Mesendoderm (in vitro differentiated cells): Measurements from ENCODE around the gene ARF3.
"Not testable (repeated sequence)": the region's sequence is repeated elsewhere in the genome, so short reads cannot be mapped to it uniquely, and the experiment has no call there.

Experiments
- DNase-seq: peaks from one replicate; pipeline ENCODE4 v3.0.0; 2013
- H2AK5ac ChIP-seq: 2 replicates; pipeline ENCODE4 v1.6.1; 2013; ENCODE audit warnings: low read length, inconsistent platforms
- H2BK120ac ChIP-seq: 2 replicates; pipeline ENCODE4 v1.6.1; 2013; ENCODE audit warnings: low read depth, mild to moderate bottlenecking, low read length, moderate library complexity, mixed read lengths
- H2BK15ac ChIP-seq: replicated peaks from 2 replicates; pipeline ENCODE4 v1.6.1; 2013; ENCODE audit warnings: low read depth, mild to moderate bottlenecking, moderate library complexity
- H2BK5ac ChIP-seq: 2 replicates; pipeline ENCODE4 v1.6.1; 2013; ENCODE audit warnings: low read length, inconsistent platforms
- H3K18ac ChIP-seq: 2 replicates; pipeline ENCODE4 v1.6.1; 2013; ENCODE audit warnings: mild to moderate bottlenecking, low read length, mixed read lengths
- H3K23ac ChIP-seq: one replicate; pipeline ENCODE4 v1.6.1; 2013; ENCODE audit warnings: low read length
- H3K27ac ChIP-seq: 2 replicates; pipeline ENCODE4 v1.5.1; 2013; ENCODE audit warnings: low read depth, mild to moderate bottlenecking, inconsistent platforms, low read length, moderate library complexity
- H3K27me3 ChIP-seq: 2 replicates; pipeline ENCODE4 v1.6.1; 2013; ENCODE audit warnings: low read length, control low read depth, mild to moderate bottlenecking, inconsistent platforms; ENCODE audit not compliant: insufficient read depth, poor library complexity
- H3K36me3 ChIP-seq: 2 replicates; pipeline ENCODE4 v1.6.1; 2013; ENCODE audit warnings: low read length, inconsistent platforms; ENCODE audit not compliant: control insufficient read depth, insufficient read depth
- H3K4ac ChIP-seq: one replicate; pipeline ENCODE4 v1.6.1; 2013; ENCODE audit warnings: low read depth, mild to moderate bottlenecking, low read length, moderate library complexity
- H3K4me1 ChIP-seq: 2 replicates; pipeline ENCODE4 v1.6.1; 2013; ENCODE audit warnings: low read depth, low read length, inconsistent platforms; ENCODE audit not compliant: control insufficient read depth
- H3K4me2 ChIP-seq: 2 replicates; pipeline ENCODE4 v1.6.1; 2013; ENCODE audit warnings: low read length
- H3K4me3 ChIP-seq: 2 replicates; pipeline ENCODE4 v1.5.1; 2013; ENCODE audit warnings: mild to moderate bottlenecking, low read length
- H3K56ac ChIP-seq: one replicate; pipeline ENCODE4 v1.6.1; 2013; ENCODE audit warnings: low read length
- H3K79me1 ChIP-seq: 2 replicates; pipeline ENCODE4 v1.6.1; 2013; ENCODE audit warnings: low read length, inconsistent platforms
- H3K79me2 ChIP-seq: 2 replicates; pipeline ENCODE4 v1.6.1; 2013; ENCODE audit warnings: mild to moderate bottlenecking, low read length; ENCODE audit not compliant: control insufficient read depth, insufficient read depth
- H3K9ac ChIP-seq: 2 replicates; pipeline ENCODE4 v1.6.1; 2013; ENCODE audit warnings: low read length, inconsistent platforms
- H4K5ac ChIP-seq: one replicate; pipeline ENCODE4 v1.6.1; 2013; ENCODE audit warnings: low read length
- H4K8ac ChIP-seq: one replicate; pipeline ENCODE4 v1.6.1; 2013; ENCODE audit warnings: low read depth, mild to moderate bottlenecking, control low read depth, low read length, moderate library complexity
- WGBS: extraction: QIAGEN DNeasy Blood & Tissue Kit; methylation state at CpG from one replicate; pipeline ENCODE4 v1.1.7; 2013; ENCODE audit warnings: low lambda C conversion rate, missing lambda C conversion rate; ENCODE audit not compliant: insufficient coverage; ENCODE audit errors: extremely low coverage; 5-methylcytosine and 5-hydroxymethylcytosine counted together

Gene ARF3

DNA sequence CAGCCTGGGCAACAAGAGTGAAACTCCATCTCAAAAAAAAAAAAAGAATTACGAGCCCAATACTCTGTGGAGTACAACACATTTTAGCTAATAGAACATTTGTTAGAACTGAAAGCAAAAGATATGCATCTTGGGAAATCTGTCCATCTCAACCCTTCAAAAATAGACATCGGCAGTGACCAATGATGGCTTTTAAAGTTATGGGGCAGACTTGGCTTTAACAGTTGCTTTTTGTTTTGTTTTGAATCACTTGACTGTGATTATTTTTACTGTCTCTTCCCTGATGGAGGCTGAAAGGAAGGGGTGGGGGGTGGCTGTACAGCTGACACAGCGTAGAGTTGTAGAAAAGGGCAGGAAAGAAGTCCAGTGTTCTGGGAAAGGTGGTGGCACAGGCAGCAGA is 34.2 kb downstream of the ARF3 start:
- H3K9ac ChIP-seq, result no peak overlapping the region
- H2BK5ac ChIP-seq, result no peak overlapping the region
- no peak overlapping the region for H3K4me3 ChIP-seq
- no peak overlapping the region for H3K4ac ChIP-seq
- H3K23ac ChIP-seq, result no peak overlapping the region
- H3K56ac ChIP-seq, result no peak overlapping the region
- no peak overlapping the region for H2BK15ac ChIP-seq
- H3K18ac ChIP-seq, result no peak overlapping the region
- no peak overlapping the region for H4K5ac ChIP-seq
- H3K27me3 ChIP-seq, result no peaks in the 10 kb centered on the region
- H3K4me2 ChIP-seq, result no peak overlapping the region
- peaks cover 4% of the 10 kb centered on the region for H3K79me2 ChIP-seq
- H3K36me3 ChIP-seq, result peaks cover 4% of the 10 kb centered on the region
- no peak overlapping the region for H2BK120ac ChIP-seq
- H3K79me1 ChIP-seq, result peaks cover 3% of the 10 kb centered on the region
- H3K27ac ChIP-seq, result no peak overlapping the region
- no peak for DNase-seq
- peaks cover 3% of the 10 kb centered on the region for H3K4me1 ChIP-seq
- H4K8ac ChIP-seq, result no peak overlapping the region
- WGBS, result no CpG with 5 or more reads among the region's 3 CpGs
- H2AK5ac ChIP-seq, result no peak overlapping the region

DNA sequence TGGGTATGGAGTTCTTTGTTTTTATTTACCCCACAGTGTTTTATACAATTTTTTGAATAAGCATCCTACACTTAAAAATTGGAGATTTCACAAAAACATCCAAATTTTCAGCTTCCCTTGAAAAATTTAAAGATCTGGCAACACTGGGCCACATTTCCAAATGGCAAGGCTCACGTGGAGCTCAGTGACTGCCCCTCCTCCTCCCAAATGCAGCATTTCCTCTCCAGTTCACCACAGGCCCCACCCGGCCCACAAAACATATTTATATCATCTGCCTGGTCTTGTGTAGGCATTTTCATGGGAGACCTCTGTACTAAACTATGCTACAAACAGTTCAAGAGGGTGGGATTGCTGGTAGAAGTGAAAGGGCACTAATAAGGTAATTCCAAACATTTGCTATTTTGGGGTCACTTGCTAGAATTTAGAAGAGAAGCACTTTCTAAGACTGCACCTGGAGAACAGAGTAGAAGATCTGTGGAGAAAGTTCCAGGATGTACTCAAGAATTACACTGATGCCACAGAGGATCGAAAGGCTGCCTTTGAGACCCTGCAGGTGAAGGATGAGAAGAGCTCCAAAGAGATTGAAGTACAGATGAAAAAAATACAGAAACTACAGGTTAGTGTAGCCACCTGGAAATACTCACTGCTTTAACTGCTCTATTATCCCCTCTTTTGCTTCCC is 39.3 kb downstream of the ARF3 start:
- no peaks in the 10 kb centered on the region for H3K27me3 ChIP-seq
- H3K9ac ChIP-seq, result no peak overlapping the region
- no peak overlapping the region for H3K23ac ChIP-seq
- no peak overlapping the region for H3K4ac ChIP-seq
- H3K79me1 ChIP-seq, result no peaks in the 10 kb centered on the region
- no peak overlapping the region for H3K4me3 ChIP-seq
- no peak overlapping the region for H3K56ac ChIP-seq
- H3K36me3 ChIP-seq, result peaks cover 2% of the 10 kb centered on the region
- H4K5ac ChIP-seq, result no peak overlapping the region
- H2AK5ac ChIP-seq, result no peak overlapping the region
- H2BK5ac ChIP-seq, result no peak overlapping the region
- H2BK120ac ChIP-seq, result no peak overlapping the region
- H3K18ac ChIP-seq, result no peak overlapping the region
- no peak overlapping the region for H3K4me2 ChIP-seq
- no peak overlapping the region for H4K8ac ChIP-seq
- no peak overlapping the region for H3K27ac ChIP-seq
- WGBS, result no CpG with 5 or more reads among the region's 3 CpGs
- no peak overlapping the region for H2BK15ac ChIP-seq
- no peak for DNase-seq
- no peaks in the 10 kb centered on the region for H3K4me1 ChIP-seq
- H3K79me2 ChIP-seq, result no peaks in the 10 kb centered on the region

DNA sequence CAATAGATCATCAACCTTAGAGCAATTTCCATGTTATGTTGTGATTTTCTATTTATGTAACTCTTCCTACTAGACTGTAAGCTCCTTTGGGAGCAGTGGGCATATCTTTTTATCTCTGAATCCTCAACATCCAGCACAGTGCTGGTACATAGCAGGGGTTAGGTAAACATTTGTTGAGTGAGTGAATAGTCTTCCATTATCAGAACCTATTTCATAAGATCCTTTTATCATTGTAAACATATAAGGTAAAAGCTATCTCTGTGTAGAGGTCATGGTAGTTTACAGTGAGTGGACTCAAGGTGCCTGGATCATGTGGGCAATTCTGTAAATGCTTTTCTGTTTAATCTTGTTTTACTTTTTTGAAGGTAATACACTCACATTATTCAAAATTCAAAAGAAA is 47.1 kb downstream of the ARF3 start:
- DNase-seq, result no peak
- Histone ChIP-seq H3K27ac (no peak overlapping the region), H3K4ac (no peak overlapping the region), H4K5ac (no peak overlapping the region), H3K79me2 (no peaks in the 10 kb centered on the region), H2BK5ac (no peak overlapping the region), H3K4me1 (no peaks in the 10 kb centered on the region), H3K36me3 (no peaks in the 10 kb centered on the region), H3K56ac (no peak overlapping the region), H3K4me3 (no peak overlapping the region), H2AK5ac (no peak overlapping the region), H2BK15ac (no peak overlapping the region), H2BK120ac (no peak overlapping the region), H3K9ac (no peak overlapping the region), H3K4me2 (no peak overlapping the region), H3K79me1 (no peaks in the 10 kb centered on the region), H3K27me3 (no peaks in the 10 kb centered on the region), H3K18ac (no peak overlapping the region), H4K8ac (no peak overlapping the region), H3K23ac (no peak overlapping the region)

DNA sequence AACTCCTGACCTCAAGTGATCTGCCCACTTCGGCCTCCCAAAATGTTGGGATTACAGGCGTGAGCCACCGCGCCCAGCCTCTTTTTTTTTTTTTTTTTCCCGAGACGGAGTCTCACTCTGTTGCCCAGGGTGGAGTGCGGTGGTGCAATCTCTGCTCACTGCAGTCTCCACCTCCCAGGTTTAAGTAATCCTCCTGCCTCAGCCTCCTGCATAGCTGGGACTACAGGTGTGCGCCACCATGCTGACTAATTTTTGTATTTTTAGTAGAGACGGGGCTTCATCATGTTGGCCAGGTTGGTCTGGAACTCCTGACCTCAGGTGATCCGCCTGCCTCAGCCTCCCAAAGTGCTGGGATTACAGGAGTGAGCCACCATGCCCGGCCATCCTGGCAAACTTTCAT is 47.6 kb downstream of the ARF3 start:
- not testable (repeated sequence) for H3K4me2 ChIP-seq, H4K5ac ChIP-seq, DNase-seq, H3K27me3 ChIP-seq, H3K4ac ChIP-seq, H3K4me3 ChIP-seq, H3K79me2 ChIP-seq, H3K36me3 ChIP-seq, H2BK5ac ChIP-seq, H4K8ac ChIP-seq, H3K56ac ChIP-seq, H3K79me1 ChIP-seq, H2BK15ac ChIP-seq, H3K4me1 ChIP-seq, H2AK5ac ChIP-seq, H3K23ac ChIP-seq, H3K27ac ChIP-seq, H3K9ac ChIP-seq, H2BK120ac ChIP-seq, H3K18ac ChIP-seq
- no CpG with 5 or more reads among the region's 11 CpGs for WGBS

DNA sequence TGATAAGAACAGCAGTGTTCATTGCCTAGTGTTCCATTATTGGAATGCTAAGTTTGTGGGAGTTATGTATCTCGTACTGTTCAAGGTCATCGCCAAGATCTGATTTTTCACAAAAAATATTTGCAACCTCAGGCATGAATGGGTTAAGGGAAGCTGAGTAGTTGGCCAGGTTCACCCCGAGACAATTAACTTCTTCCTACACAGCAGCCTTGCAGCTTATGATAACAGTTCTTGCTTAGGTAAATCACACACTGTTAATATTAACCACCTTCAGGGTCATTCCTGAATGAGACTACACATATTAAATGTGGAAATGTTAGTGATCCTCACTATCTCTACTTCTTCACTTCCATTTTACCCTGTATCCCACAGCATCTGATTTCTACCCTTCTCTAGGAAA is 50.0 kb downstream of the ARF3 start:
- Histone ChIP-seq H3K9ac (no peak overlapping the region), H2AK5ac (no peak overlapping the region), H3K4ac (no peak overlapping the region), H3K4me3 (no peak overlapping the region), H2BK5ac (no peak overlapping the region), H3K79me2 (no peaks in the 10 kb centered on the region), H3K79me1 (no peaks in the 10 kb centered on the region), H3K56ac (no peak overlapping the region), H3K18ac (no peak overlapping the region), H3K4me2 (no peak overlapping the region), H2BK15ac (no peak overlapping the region), H3K36me3 (no peaks in the 10 kb centered on the region), H3K23ac (no peak overlapping the region), H3K4me1 (no peaks in the 10 kb centered on the region), H4K5ac (no peak overlapping the region), H3K27ac (no peak overlapping the region), H2BK120ac (no peak overlapping the region), H4K8ac (no peak overlapping the region), H3K27me3 (no peaks in the 10 kb centered on the region)
- WGBS, result no CpG with 5 or more reads among the region's 3 CpGs
- no peak for DNase-seq

DNA sequence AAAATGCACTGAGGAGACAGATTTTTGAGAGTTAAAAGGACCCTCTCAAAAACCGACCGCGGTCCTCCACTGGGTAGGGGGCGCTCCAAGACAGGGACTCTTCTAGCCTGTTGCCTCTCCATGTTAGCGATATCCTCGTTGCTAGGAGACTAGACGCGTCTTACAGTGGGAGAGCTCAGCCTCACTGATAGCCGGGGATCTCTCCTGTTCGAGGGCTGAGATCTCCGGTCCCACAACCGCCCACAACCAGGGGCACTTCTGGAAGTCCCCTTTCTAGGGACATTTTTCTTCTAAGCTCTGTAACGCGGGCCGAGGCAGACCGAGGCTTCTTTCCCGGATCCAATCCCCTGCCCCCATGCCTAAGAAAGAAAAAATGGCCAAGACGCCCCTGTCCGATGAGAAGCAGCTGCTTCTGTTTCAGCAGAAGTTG is 53.3 kb downstream of the ARF3 start:
- DNase-seq, result peak; percentile 97
- no peak overlapping the region for H2AK5ac ChIP-seq
- no peak overlapping the region for H4K8ac ChIP-seq
- H3K4me3 ChIP-seq, result no peak overlapping the region
- H4K5ac ChIP-seq, result no peak overlapping the region
- no peak overlapping the region for H3K23ac ChIP-seq
- H3K79me2 ChIP-seq, result no peaks in the 10 kb centered on the region
- H3K18ac ChIP-seq, result no peak overlapping the region
- no peaks in the 10 kb centered on the region for H3K4me1 ChIP-seq
- H3K36me3 ChIP-seq, result no peaks in the 10 kb centered on the region
- no peak overlapping the region for H3K4ac ChIP-seq
- no peaks in the 10 kb centered on the region for H3K79me1 ChIP-seq
- peak overlapping the region; percentile 71 for H3K4me2 ChIP-seq
- H3K27me3 ChIP-seq, result no peaks in the 10 kb centered on the region
- H3K27ac ChIP-seq, result no peak overlapping the region
- no peak overlapping the region for H2BK15ac ChIP-seq
- peak overlapping the region; percentile 39 for H3K9ac ChIP-seq
- H3K56ac ChIP-seq, result no peak overlapping the region
- H2BK5ac ChIP-seq, result no peak overlapping the region
- H2BK120ac ChIP-seq, result no peak overlapping the region
- no CpG with 5 or more reads among the region's 19 CpGs for WGBS
